Measurements from ENCODE around the gene PHF1. TPM values are rescaled to one million over a fixed set of nuclear protein-coding genes. Genes with fewer than 3 reads are reported as not detected.

Gene PHF1
- total and polyA plus RNA-seq, 2 of the 13 experiments (the other 11 are each of a cell fraction or from before 2014, with no cell fraction given): 25.4 to 61.9 TPM

- POLR2A ChIA-PET: no interaction called here
- TF ChIP-seq GFI1 (CRISPR knock-in tag; IDR thresholded peaks at IDR 0.05; ENCODE audit: borderline replicate concordance) (no peak), KLF11 (CRISPR knock-in tag; IDR thresholded peaks at IDR 0.05) (no peak), ZBTB40 (IDR thresholded peaks at IDR 0.05) (no peak), ZBTB40 (CRISPR knock-in tag; IDR thresholded peaks at IDR 0.05) (0 out of 2 replicates have a peak, but pooled peaks have one; percentile 41), TFDP2 (CRISPR knock-in tag; IDR thresholded peaks at IDR 0.05) (no peak), ZNF275 (CRISPR knock-in tag; IDR thresholded peaks at IDR 0.05; ENCODE audit: borderline replicate concordance) (no peak), NR1H2 (CRISPR knock-in tag; IDR thresholded peaks at IDR 0.05; ENCODE audit: borderline replicate concordance, low read depth) (no peak), UBTF (CRISPR knock-in tag; IDR thresholded peaks at IDR 0.05) (0 out of 2 replicates have a peak, but pooled peaks have one; percentile 23), ZNF709 (CRISPR knock-in tag; IDR thresholded peaks at IDR 0.05) (no peak)
Measured at GRCh38 chr6:33383427-33384185, 27.2 kb upstream of the PHF1 start.

More at GRCh38 chr6:33383427-33384185, 27.2 kb upstream of the PHF1 start:
- Histone ChIP-seq H3K27ac (ENCODE audit: extremely low read length, insufficient read depth, low read length) (no peak overlapping the region), H3K4me3 (replicated peaks in 1 of 3; ENCODE audit: insufficient read depth in 1 of 3, low read depth in 2 of 3, low read length in 3 of 3) (no peak overlapping the region), H3K27me3 (ENCODE audit: control insufficient read depth in 1 of 2, insufficient read depth in 2 of 2, low read length in 2 of 2) (no peaks in the 10 kb centered on the region), H3K36me3 (replicated peaks in 1 of 2; ENCODE audit: control insufficient read depth in 1 of 2, insufficient read depth in 2 of 2, low read length in 2 of 2) (no peaks in the 10 kb centered on the region), H3K9ac (ENCODE audit: insufficient read depth, low read depth, low read length) (no peak overlapping the region), H2AFZ (ENCODE audit: low read length) (no peak overlapping the region), H3K9me3 (ENCODE audit: low read length) (no peaks in the 10 kb centered on the region), H3K4me1 (ENCODE audit: insufficient read depth, low read length) (peaks cover 9% of the 10 kb centered on the region), H3K79me2 (ENCODE audit: insufficient read depth, low read length) (no peaks in the 10 kb centered on the region), H3K4me2 (ENCODE audit: low read depth, low read length) (no peak overlapping the region), H4K20me1 (ENCODE audit: insufficient read depth, low read length) (no peaks in the 10 kb centered on the region)
- CTCF ChIA-PET (ENCODE audit: low intra/inter-chr PET ratio, low total read pairs): interaction anchor here (1.2 kb wide), 1 partner anchor 108 kb away, joined by 3 read pairs; no protein-coding TSS in a partner anchor
- intact Hi-C loops (cut with micrococcal nuclease; ENCODE audit: unreplicated experiment) (no loop called here), in situ Hi-C loops (cut with HindIII; ENCODE audit: extremely low pct_ligation_motif_present, low pct_unique_long_range_greater_than_20kb) (no loop called here)
- BruUV-seq (replicated peaks): no TSS peak
- peak; percentile 61 for ATAC-seq
- no peak for DNase-seq (ENCODE audit: low spot score)
- FAIRE-seq: no peak
- 45% methylated on average over 7 of the region's 10 CpGs for WGBS (ENCODE audit: low lambda C conversion rate)
